GM10847 (cell line): ENCODE measurements around the gene MRPL24.

Source experiments
- POLR2A ChIP-seq: IDR thresholded peaks from 2 replicates; pipeline ENCODE4 v1.6.1; 2011; ENCODE audit not compliant: insufficient read length; ENCODE audit errors: extremely low read depth

MRPL24 gene

DNA sequence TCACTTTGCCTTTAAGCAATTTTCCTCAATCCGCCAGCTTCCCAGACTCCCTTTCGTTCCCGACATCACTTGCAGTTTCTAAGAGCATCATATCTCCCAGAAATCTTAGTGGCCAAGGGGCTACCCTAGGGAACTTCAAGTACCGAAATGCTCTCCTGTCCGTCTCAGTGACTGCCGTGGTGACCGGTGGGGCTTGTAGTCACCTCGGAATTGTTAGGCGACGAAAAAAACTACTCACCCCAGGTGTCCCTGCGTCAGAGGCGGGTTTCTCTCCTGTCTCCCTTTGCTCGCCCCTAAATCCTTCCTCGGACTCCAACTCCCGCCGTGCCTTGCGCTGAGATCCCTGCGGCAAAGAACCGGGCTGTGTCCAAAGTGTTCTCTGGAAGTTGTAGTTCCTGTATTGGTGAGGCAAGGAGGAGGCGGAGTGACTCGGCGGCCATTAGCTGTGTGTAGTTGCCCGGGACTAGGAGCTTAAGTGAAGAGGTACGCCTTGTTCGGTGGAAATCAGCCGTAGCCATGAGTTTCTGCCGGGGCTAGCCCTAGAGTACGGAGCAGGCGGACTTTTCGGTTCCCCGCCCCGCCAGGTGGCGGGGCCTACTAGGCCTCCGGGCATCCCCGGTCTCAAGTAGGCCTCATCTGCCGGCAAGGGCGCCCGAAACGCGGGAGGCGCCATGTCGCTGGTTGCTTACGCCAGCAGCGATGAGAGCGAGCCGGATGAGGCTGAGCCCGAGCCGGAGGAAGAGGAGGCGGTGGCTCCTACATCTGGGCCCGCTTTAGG lies 26.4 kb upstream of the MRPL24 start, which contains the start of gene PRCC:
Gene PRCC, plus strand, starts transcription at position 435 of the 778 bp plus-strand sequence. Its CDS starts 237 bp downstream, at position 672.
- TF ChIP-seq POLR2A = peak; percentile 26

DNA sequence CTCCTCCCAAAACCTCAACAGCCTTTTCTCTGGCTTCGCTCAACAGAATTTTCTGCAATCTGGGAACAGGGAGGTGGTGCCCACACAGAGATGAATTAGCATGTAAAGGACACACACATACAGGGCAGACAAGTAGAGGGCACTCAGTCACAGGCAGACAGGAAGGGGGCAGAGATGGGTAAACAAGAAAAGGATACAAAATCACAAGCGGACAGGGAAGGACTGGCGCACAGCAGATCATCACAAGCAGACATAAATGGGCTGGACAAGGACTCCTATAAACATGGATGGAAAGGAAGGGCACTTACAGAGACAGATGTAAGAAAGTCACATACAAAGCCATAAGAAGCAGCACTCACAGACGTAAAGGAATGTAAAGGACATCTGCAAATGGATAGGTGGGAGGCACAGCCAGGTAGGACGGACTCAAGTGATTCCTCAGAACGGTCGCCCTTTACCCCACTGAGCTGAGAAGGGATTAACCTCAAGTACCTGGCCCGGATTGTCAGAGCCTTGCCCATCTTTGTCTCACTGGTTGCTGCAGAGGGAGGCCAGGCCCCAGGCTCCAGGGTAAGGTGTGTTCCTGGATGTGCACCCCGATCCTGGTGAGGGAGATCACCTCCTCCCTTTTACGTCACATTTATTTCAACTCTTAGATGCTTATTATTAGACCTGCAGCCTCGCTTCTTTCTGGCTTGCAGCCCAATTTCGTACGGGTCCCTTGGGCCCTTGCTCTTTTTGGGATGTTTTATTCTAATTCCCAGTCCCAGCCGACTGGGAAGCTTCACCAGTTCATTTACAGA lies 25.6 kb upstream of the MRPL24 start:
- TF ChIP-seq POLR2A = peak; percentile 27

GRCh38 chr1:156765666-156766065 lies 24.8 kb upstream of the MRPL24 start:
- TF ChIP-seq POLR2A = no peak

- no peak for TF ChIP-seq POLR2A
Measured at GRCh38 chr1:156760796-156761104, 19.9 kb upstream of the MRPL24 start.

- no peak for TF ChIP-seq POLR2A
Measured at GRCh38 chr1:156760092-156760795, 19.4 kb upstream of the MRPL24 start.

- no peak for TF ChIP-seq POLR2A
Measured at GRCh38 chr1:156756355-156756754, 15.5 kb upstream of the MRPL24 start.

- TF ChIP-seq POLR2A = no peak
Measured at GRCh38 chr1:156755527-156755950, 14.7 kb upstream of the MRPL24 start.

DNA sequence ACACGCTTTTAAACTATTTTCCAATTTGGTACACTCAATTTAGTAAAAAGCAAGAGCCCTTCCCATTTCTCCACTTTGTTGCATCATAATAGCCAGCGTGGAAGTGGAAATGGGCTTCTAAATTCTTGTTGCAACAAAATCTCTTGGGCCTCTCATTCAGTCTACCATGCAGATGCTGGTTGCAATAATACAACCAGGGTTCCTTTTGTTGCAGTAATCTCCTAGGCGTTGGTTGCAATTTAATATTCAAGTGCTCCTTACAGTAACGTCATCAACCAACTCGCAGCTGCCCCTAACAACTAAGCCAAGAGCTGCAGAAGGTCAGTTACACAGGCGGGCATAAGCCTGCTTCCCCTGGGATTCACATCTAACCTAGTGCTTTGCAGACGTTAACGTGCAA lies 13.3 kb upstream of the MRPL24 start:
- no peak for TF ChIP-seq POLR2A

GRCh38 chr1:156752843-156753482 lies 12.1 kb upstream of the MRPL24 start:
- TF ChIP-seq POLR2A = no peak

DNA sequence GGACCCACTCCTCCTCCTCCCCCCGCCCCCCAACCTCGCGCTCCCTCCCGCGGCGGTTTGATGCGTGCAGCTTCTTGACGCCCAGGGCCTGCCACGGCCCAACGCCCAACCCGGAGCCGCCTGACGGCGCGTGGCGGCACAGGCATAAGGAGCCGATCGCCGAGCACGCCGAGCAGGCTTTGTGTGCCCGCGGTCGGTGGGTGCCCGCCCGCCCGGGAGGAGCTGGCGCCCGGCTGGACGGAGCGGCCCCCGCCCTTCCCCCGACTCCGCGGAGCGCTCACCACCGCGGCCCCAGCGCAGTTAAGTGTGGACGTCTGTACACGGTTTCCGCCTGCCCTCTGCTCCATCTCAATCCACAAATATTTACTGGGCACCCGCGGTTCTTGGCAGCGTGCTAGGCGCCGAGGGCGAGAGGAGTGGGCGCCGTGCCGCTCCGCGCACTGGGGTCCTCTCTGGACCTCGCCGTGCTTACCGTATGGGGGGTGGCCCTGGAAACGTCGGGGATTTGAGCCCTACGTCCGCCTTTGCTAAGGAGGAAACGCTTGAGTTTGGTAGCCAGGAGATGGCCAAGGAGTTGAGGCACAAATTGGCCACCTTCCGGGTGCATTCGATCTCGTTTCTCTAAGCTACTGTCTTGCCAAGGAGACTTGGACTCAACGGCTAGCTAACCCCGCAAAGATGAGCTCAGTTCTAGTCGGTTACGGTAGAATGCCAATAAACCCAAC lies 11.0 kb upstream of the MRPL24 start:
- TF ChIP-seq POLR2A = peak; percentile 48

- TF ChIP-seq POLR2A = peak; percentile 16
Measured at GRCh38 chr1:156751451-156751756, 10.5 kb upstream of the MRPL24 start, which contains the start of gene HDGF. Gene HDGF (minus strand): TSS chr1:156751675. CDS start chr1:156751429, 246 bp downstream.

- TF ChIP-seq POLR2A = no peak
Measured at GRCh38 chr1:156750711-156751450, 10.0 kb upstream of the MRPL24 start.

DNA sequence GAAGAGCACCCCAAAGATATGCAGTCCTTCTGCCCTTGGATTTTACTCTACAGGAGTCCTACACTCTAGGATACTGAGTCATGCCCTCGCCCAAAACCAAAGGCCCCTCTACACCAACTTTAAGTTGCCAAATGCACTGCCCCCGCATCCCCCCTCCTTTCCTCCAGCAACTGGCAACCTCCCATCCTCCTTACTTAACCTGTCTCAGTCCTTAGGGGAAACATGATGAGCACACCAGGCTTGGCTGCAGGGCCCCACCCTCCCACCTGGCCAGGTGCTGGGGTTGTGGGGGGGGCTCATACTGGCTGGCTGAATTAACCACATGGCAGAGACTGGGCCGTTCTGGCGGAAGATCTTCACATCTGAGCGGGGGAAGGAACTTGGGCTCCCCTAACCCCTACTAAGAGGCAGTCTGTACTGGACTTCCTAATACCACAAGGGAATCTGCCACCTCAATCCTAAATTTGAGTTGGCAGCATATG lies 9.3 kb upstream of the MRPL24 start:
- no peak for TF ChIP-seq POLR2A
